ENCODE measurements around the gene CCL19.

GRCh38 chr9:34719021-34719768 is 28.1 kb upstream of the CCL19 start:
- TF ChIP-seq CTCF (conservative IDR thresholded peaks at IDR 0.05; ENCODE audit: low read depth, low read length) (no peak), EZH2 (IDR thresholded peaks at IDR 0.05; ENCODE audit: low read length, unreplicated experiment) (no peak)
